Measurements from ENCODE around the gene FUZ.

The FUZ gene

DNA sequence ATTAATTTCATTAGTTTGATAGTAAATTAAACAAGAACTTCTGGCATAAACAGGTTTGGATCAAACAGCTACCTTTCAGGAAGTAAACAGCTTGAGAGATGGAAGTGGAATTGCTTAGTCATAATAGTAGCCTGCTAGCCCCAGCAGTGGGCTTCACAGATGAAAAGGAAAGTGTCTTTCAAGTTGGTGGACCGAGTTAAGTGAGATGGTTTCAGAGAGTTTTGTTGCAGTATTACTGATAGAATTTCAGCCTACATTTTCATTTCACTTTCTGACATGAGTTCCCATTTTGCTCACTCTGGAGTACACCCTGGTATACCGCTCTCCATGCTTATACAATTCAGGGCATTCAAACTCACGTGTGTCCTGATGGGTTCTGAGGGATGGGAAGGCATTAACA, 35.8 kb upstream of the FUZ start:
- H3K4ac ChIP-seq (ENCODE audit: low read depth, low read length), result no peak overlapping the region
- peaks cover 9% of the 10 kb centered on the region in 2 experiments for H3K36me3 ChIP-seq (ENCODE audit: control insufficient read depth in 1 of 2, insufficient read depth in 2 of 2, low read length in 2 of 2)
- no peak overlapping the region for H2AFZ ChIP-seq (ENCODE audit: insufficient read depth, low read length, poor library complexity)
- peaks cover 13% of the 10 kb centered on the region for H3K79me2 ChIP-seq (ENCODE audit: control insufficient read depth, insufficient read depth, low read length, poor library complexity)
- H2BK120ac ChIP-seq (ENCODE audit: insufficient read depth, low read length, poor library complexity), result no peak overlapping the region
- no peak overlapping the region for H4K91ac ChIP-seq (ENCODE audit: low read depth, low read length)
- peaks cover 7% of the 10 kb centered on the region for H3K79me1 ChIP-seq (ENCODE audit: low read length)
- H3K27ac ChIP-seq (ENCODE audit: low read depth, low read length), result no peak overlapping the region
- no CpG with 5 or more reads among the region's 3 CpGs for WGBS (ENCODE audit: extremely low coverage, insufficient coverage, insufficient read length)
- H3K27me3 ChIP-seq (ENCODE audit: insufficient read depth, low read length), result no peaks in the 10 kb centered on the region
- no peak overlapping the region for H2BK5ac ChIP-seq (ENCODE audit: low read depth, low read length, poor library complexity)
- no peak overlapping the region for H3K9ac ChIP-seq (ENCODE audit: low read length)
- H2AK5ac ChIP-seq (ENCODE audit: low read length), result no peak overlapping the region
- no peak overlapping the region for H2BK12ac ChIP-seq (ENCODE audit: low read length)
- H3K23ac ChIP-seq (ENCODE audit: low read length), result no peak overlapping the region
- DNase-seq, result no peak
- no peak overlapping the region for H3K4me3 ChIP-seq (ENCODE audit: low read depth, low read length)
- H3K4me2 ChIP-seq (ENCODE audit: low read length), result no peak overlapping the region
- no peak overlapping the region for H4K12ac ChIP-seq (ENCODE audit: low read depth, low read length)
- H3K4me1 ChIP-seq (ENCODE audit: control insufficient read depth in 1 of 2, insufficient read depth in 2 of 2, low read length in 2 of 2), result peaks cover 7 to 17% of the 10 kb centered on the region in 2 experiments
- no peaks in the 10 kb centered on the region for H3K9me3 ChIP-seq (ENCODE audit: insufficient read depth, low read depth, low read length)
- no peak overlapping the region for H3K18ac ChIP-seq (ENCODE audit: low read length)
- no peak overlapping the region for H4K8ac ChIP-seq (ENCODE audit: low read depth, low read length)
- H3K14ac ChIP-seq (ENCODE audit: low read length), result no peak overlapping the region

DNA sequence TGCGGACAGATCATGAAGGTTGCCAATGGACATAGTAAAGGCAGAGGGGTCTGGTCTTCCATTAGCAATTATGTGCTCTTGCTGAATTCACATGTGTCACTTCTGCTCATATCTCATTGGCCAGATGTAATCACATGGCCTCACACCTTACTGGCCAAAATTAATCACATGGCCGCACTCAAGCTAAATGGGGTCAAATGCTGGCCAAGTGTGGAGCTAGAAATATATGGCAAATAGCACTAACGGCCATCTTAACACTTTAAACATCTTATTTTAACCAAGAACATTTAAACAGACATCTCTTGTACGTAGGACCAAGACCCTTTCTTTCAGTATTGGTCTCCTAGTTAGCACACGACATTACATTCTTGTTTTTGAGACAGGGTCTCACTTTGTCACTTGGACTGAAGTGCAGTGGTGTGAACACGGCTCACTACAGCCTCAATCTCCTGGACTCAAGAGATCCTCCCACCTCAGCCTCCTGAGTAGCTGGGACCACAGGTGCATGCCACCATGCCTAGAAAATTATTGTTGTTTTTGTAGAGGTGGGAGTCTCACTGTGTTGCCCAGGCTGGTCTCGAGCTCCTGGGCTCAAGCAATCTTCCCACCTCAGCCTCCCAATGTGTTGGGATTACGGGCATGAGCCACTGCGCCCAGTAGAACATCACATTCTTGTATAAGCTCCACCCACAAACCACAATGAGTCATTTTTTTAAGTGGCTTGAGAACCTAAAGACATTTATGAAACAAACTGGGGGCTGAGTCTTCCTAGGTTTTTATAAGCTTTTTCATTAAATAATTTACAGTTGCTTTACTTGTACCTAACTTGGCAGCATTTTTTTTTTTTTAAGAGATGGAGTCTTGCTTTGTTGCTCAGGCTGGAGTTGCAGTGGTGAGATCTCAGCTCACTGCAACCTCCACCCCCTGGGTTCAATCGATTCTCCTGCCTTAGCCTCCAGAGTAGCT, 34.9 kb upstream of the FUZ start:
- Histone ChIP-seq H2BK120ac (ENCODE audit: insufficient read depth, low read length, poor library complexity) (no peak overlapping the region), H3K23ac (ENCODE audit: low read length) (no peak overlapping the region), H3K4me3 (ENCODE audit: low read depth, low read length) (no peak overlapping the region), H3K9ac (ENCODE audit: low read length) (no peak overlapping the region), H3K4ac (ENCODE audit: low read depth, low read length) (no peak overlapping the region), H3K36me3 (ENCODE audit: control insufficient read depth in 1 of 2, insufficient read depth in 2 of 2, low read length in 2 of 2) (peaks cover 8 to 9% of the 10 kb centered on the region in 2 experiments), H4K12ac (ENCODE audit: low read depth, low read length) (no peak overlapping the region), H3K14ac (ENCODE audit: low read length) (no peak overlapping the region), H3K79me1 (ENCODE audit: low read length) (peaks cover 7% of the 10 kb centered on the region), H4K8ac (ENCODE audit: low read depth, low read length) (no peak overlapping the region), H3K79me2 (ENCODE audit: control insufficient read depth, insufficient read depth, low read length, poor library complexity) (peaks cover 12% of the 10 kb centered on the region), H2AK5ac (ENCODE audit: low read length) (no peak overlapping the region), H3K9me3 (ENCODE audit: insufficient read depth, low read depth, low read length) (no peaks in the 10 kb centered on the region), H4K91ac (ENCODE audit: low read depth, low read length) (no peak overlapping the region), H2BK12ac (ENCODE audit: low read length) (no peak overlapping the region), H3K4me1 (ENCODE audit: control insufficient read depth in 1 of 2, insufficient read depth in 2 of 2, low read length in 2 of 2) (peaks cover 7 to 17% of the 10 kb centered on the region in 2 experiments), H2AFZ (ENCODE audit: insufficient read depth, low read length, poor library complexity) (no peak overlapping the region), H3K4me2 (ENCODE audit: low read length) (no peak overlapping the region), H3K18ac (ENCODE audit: low read length) (no peak overlapping the region), H3K27ac (ENCODE audit: low read depth, low read length) (no peak overlapping the region), H3K27me3 (ENCODE audit: insufficient read depth, low read length) (no peaks in the 10 kb centered on the region), H2BK5ac (ENCODE audit: low read depth, low read length, poor library complexity) (no peak overlapping the region)
- peak in 1 of 2 donors; percentile 58 for DNase-seq
- no CpG with 5 or more reads among the region's 10 CpGs for WGBS (ENCODE audit: extremely low coverage, insufficient coverage, insufficient read length)

- Histone ChIP-seq H3K23ac (ENCODE audit: low read length) (no peak overlapping the region), H3K9ac (ENCODE audit: low read length) (no peak overlapping the region), H3K27ac (ENCODE audit: low read depth, low read length) (no peak overlapping the region), H2BK120ac (ENCODE audit: insufficient read depth, low read length, poor library complexity) (no peak overlapping the region), H3K4me3 (ENCODE audit: low read depth, low read length) (no peak overlapping the region), H3K4me1 (ENCODE audit: control insufficient read depth in 1 of 2, insufficient read depth in 2 of 2, low read length in 2 of 2) (peaks cover 3 to 8% of the 10 kb centered on the region in 2 experiments), H3K14ac (ENCODE audit: low read length) (no peak overlapping the region), H3K4me2 (ENCODE audit: low read length) (no peak overlapping the region), H3K18ac (ENCODE audit: low read length) (no peak overlapping the region), H4K12ac (ENCODE audit: low read depth, low read length) (no peak overlapping the region), H2AK5ac (ENCODE audit: low read length) (no peak overlapping the region), H2AFZ (ENCODE audit: insufficient read depth, low read length, poor library complexity) (no peak overlapping the region), H3K27me3 (ENCODE audit: insufficient read depth, low read length) (no peaks in the 10 kb centered on the region), H3K4ac (ENCODE audit: low read depth, low read length) (no peak overlapping the region), H3K79me1 (ENCODE audit: low read length) (peaks cover 7% of the 10 kb centered on the region), H2BK5ac (ENCODE audit: low read depth, low read length, poor library complexity) (no peak overlapping the region), H3K36me3 (ENCODE audit: control insufficient read depth in 1 of 2, insufficient read depth in 2 of 2, low read length in 2 of 2) (peaks cover 4 to 10% of the 10 kb centered on the region in 2 experiments), H2BK12ac (ENCODE audit: low read length) (no peak overlapping the region), H4K8ac (ENCODE audit: low read depth, low read length) (no peak overlapping the region), H3K79me2 (ENCODE audit: control insufficient read depth, insufficient read depth, low read length, poor library complexity) (peaks cover 5% of the 10 kb centered on the region), H4K91ac (ENCODE audit: low read depth, low read length) (no peak overlapping the region), H3K9me3 (ENCODE audit: insufficient read depth, low read depth, low read length) (no peaks in the 10 kb centered on the region)
- peak in 1 of 2 donors; percentile 26 for DNase-seq
- no CpG with 5 or more reads among the region's 5 CpGs for WGBS (ENCODE audit: extremely low coverage, insufficient coverage, insufficient read length)
These were observed 33.3 kb upstream of the FUZ start for GRCh38 chr19:49846408-49846807.

- Histone ChIP-seq H4K91ac (ENCODE audit: low read depth, low read length) (no peak overlapping the region), H3K27me3 (ENCODE audit: insufficient read depth, low read length) (no peaks in the 10 kb centered on the region), H3K9ac (ENCODE audit: low read length) (no peak overlapping the region), H3K23ac (ENCODE audit: low read length) (no peak overlapping the region), H3K14ac (ENCODE audit: low read length) (no peak overlapping the region), H3K4ac (ENCODE audit: low read depth, low read length) (no peak overlapping the region), H3K79me1 (ENCODE audit: low read length) (no peaks in the 10 kb centered on the region), H3K36me3 (ENCODE audit: control insufficient read depth in 1 of 2, insufficient read depth in 2 of 2, low read length in 2 of 2) (peaks cover 10 to 16% of the 10 kb centered on the region in 2 experiments), H2BK5ac (ENCODE audit: low read depth, low read length, poor library complexity) (no peak overlapping the region), H3K27ac (ENCODE audit: low read depth, low read length) (no peak overlapping the region), H4K8ac (ENCODE audit: low read depth, low read length) (no peak overlapping the region), H2AFZ (ENCODE audit: insufficient read depth, low read length, poor library complexity) (no peak overlapping the region), H3K18ac (ENCODE audit: low read length) (no peak overlapping the region), H3K4me3 (ENCODE audit: low read depth, low read length) (no peak overlapping the region), H3K9me3 (ENCODE audit: insufficient read depth, low read depth, low read length) (no peaks in the 10 kb centered on the region), H4K12ac (ENCODE audit: low read depth, low read length) (no peak overlapping the region), H2BK120ac (ENCODE audit: insufficient read depth, low read length, poor library complexity) (no peak overlapping the region), H2AK5ac (ENCODE audit: low read length) (no peak overlapping the region), H3K4me2 (ENCODE audit: low read length) (no peak overlapping the region), H3K4me1 (ENCODE audit: control insufficient read depth in 1 of 2, insufficient read depth in 2 of 2, low read length in 2 of 2) (peaks cover 3 to 8% of the 10 kb centered on the region in 2 experiments), H3K79me2 (ENCODE audit: control insufficient read depth, insufficient read depth, low read length, poor library complexity) (no peaks in the 10 kb centered on the region), H2BK12ac (ENCODE audit: low read length) (no peak overlapping the region)
- WGBS (ENCODE audit: extremely low coverage, insufficient coverage, insufficient read length), result no CpG with 5 or more reads among the region's 3 CpGs
- DNase-seq, result no peak
These were observed 32.3 kb upstream of the FUZ start for GRCh38 chr19:49845414-49845813.

Data from trophoblast cell (in vitro differentiated cells and primary cell).